Uterus (tissue), 2 donors: ENCODE measurements around the gene CCDC127.

Experiments used
- CTCF ChIP-seq, 4 experiments: fragments of 200-600 bp in 2 of 4; fragments of 450-650 bp in 2 of 4; sonication (generic) in 2 of 4; IDR thresholded peaks; one replicate each; pipeline ENCODE4 v1.5.1; 2016 to 2019; ENCODE audit warnings: antibody characterized with exemption in 4 of 4, mild to moderate bottlenecking in 2 of 4, moderate library complexity in 1 of 4
- POLR2A ChIP-seq, 2 donors: fragments of 450-650 bp; IDR thresholded peaks; one replicate each; pipeline ENCODE4 v1.6.1; 2016; ENCODE audit warnings: antibody characterized with exemption in 2 of 2, mild to moderate bottlenecking in 1 of 2, moderate library complexity in 1 of 2

GRCh38 chr5:169728-170094, 48.2 kb downstream of the CCDC127 start:
- TF ChIP-seq POLR2A (IDR thresholded peaks at IDR 0.05) (no peak), CTCF (IDR thresholded peaks at IDR 0.05) (no peak)
